Measurements from ENCODE around the gene CHID1.

CHID1 gene

GRCh38 chr11:824292-824880, 86.2 kb downstream of the CHID1 start:
- H3K27ac ChIP-seq, result peak overlapping the region; percentile 95
- TF ChIP-seq CTCF (conservative IDR thresholded peaks at IDR 0.05), result no peak

DNA sequence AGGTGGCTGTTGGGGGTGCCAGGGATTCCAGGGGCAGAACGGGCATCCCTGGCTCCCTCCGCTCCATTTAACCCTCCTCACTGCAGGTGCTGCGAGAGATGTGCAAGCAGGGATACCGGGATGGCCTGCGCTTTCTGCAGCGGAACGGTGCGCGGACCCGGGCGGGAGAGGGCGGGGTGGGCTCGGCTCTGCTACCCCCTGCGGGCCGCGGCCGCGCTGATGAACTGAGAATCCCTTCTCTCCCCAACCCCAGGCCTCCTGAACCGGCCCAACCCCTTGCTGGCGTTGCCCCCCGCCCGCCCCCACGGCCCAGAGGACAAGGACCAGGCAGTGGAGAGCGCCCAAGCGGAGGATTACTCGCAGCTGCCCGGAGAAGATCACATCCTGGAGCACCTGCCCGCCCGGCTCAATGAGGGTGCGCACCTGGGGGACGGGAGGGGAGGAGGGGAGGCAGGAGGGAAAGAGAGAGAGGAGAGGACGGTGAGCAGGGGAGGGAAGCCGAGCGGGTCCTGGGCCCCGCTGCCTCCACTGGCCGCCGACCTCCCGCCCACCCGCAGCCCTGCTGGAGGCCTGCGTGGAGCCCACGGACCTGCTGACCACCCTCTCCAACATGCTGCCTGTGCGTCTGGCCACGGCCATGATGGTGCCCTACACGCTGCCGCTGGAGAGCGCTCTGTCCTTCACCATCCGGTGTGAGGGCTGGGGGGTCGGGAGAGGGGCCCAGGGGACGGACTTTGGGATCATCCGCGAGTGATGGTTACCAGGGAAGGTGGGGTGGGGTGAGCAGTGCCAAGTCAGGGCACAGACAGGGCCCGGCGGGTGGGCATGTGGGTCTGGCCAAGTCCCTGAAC, 86.9 kb downstream of the CHID1 start:
- peak overlapping the region; percentile 95 for H3K27ac ChIP-seq
- no peak for TF ChIP-seq CTCF (conservative IDR thresholded peaks at IDR 0.05)

GRCh38 chr11:821512-822371, 88.9 kb downstream of the CHID1 start:
- no peak for TF ChIP-seq CTCF (conservative IDR thresholded peaks at IDR 0.05)

DNA sequence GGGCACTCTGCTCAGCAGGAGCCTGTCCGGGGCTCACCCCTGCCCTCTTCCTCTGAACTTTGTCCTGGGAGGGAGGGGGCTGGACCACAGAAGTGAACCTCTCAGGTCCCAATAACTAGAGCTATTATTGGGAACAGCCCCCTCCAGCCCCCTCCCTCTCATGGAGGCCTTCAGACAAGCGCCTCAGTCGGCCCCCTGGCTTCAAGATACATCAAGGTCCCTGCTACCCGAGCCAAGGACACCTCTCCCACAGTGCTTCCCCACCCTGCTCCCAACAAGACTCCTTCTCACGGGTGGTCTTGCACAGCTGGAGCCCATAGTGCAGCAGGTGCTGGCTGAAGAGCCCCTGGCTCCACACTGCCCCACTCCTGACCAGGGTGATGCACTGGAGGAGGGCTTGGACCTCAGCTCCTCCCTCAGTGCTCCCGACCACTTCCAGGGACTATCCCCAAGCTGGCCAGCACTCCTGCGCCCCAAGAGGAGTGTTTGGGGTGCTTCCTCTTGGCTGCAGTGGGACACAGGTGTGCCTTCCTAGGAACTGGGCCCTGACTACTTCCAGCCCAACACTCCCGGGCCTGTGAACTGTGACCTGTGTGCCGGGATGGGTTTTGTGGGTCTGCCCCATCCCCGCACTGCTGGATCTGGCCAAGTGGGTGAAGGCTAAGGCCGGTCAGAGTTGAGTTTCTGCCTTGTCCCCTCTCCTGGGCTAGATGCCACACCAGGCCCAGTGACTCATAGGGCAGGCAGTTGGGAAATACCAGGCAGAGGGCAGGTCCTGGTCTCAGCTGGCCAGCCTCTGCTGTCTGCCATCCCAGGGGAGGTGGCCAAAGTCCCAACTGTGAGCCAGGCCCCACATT, 89.7 kb downstream of the CHID1 start:
- no peak for TF ChIP-seq CTCF (conservative IDR thresholded peaks at IDR 0.05)
- peak overlapping the region; percentile 95 for H3K27ac ChIP-seq

More at GRCh38 chr11:821512-822371, 88.9 kb downstream of the CHID1 start:
- H3K27ac ChIP-seq, result peak overlapping the region; percentile 95

- TF ChIP-seq CTCF (conservative IDR thresholded peaks at IDR 0.05), result no peak
- peak overlapping the region; percentile 95 for H3K27ac ChIP-seq
Measured at GRCh38 chr11:819943-820649, 90.5 kb downstream of the CHID1 start.

- peak; percentile 17; the same call in 1 of the 2 replicates for TF ChIP-seq CTCF (conservative IDR thresholded peaks at IDR 0.05)
- peak overlapping the region; percentile 95 for H3K27ac ChIP-seq
Measured at GRCh38 chr11:819129-819931, 91.3 kb downstream of the CHID1 start.

Measured in VCaP (cell line).